Panc1 (cell line): ENCODE data around the gene EHD1. TPM values are rescaled to one million over a fixed set of nuclear protein-coding genes. Genes with fewer than 3 reads are reported as not detected.

Experiments used
- ATAC-seq: fragments of 200-7000 bp; cut with Tn5 transposase; 2 replicates; pipeline ENCODE4 v1.9.1; 2020; ENCODE audit warnings: mild to moderate bottlenecking, moderate library complexity
- BruUV-seq: library from RNA; stranded (reverse); fragments of 400-500 nt; replicated peaks from 2 replicates; lab custom pipeline; 2021; lab: Mats Ljungman, UMichigan
- CTCF ChIA-PET: fragments of 300-600 bp; sonication (Branson Sonifier 250); formaldehyde crosslinking; loops from one replicate; lab custom pipeline; 2022; ENCODE audit warnings: antibody characterized with exemption; lab: Charles Lee
- POLR2A ChIA-PET: fragments of 300-600 bp; sonication (Branson Sonifier 250); formaldehyde crosslinking; loops from one replicate; lab custom pipeline; 2022; ENCODE audit warnings: antibody characterized with exemption; lab: Charles Lee
- DNase-seq: peaks from one replicate; pipeline ENCODE4 v3.0.0-alpha.2; 2010; ENCODE audit warnings: low read depth, low spot score
- H3K27ac ChIP-seq: 2 replicates; pipeline ENCODE4 v1.5.1; 2011; ENCODE audit warnings: mild to moderate bottlenecking, low read length, inconsistent platforms
- H3K27me3 ChIP-seq: fragments of 200-500 bp; sonication (Bioruptor generic); 2 replicates; pipeline ENCODE4 v1.6.0; 2014; ENCODE audit warnings: low read length, inconsistent platforms; ENCODE audit not compliant: control insufficient read depth, insufficient read depth
- H3K36me3 ChIP-seq: fragments of 200-500 bp; sonication (Bioruptor generic); 2 replicates; pipeline ENCODE4 v1.5.1; 2014; ENCODE audit warnings: inconsistent platforms, mild to moderate bottlenecking, low read length, moderate library complexity; ENCODE audit not compliant: control insufficient read depth, insufficient read depth
- H3K4me1 ChIP-seq: 2 replicates; pipeline ENCODE4 v1.5.1; 2011; ENCODE audit warnings: inconsistent platforms, mild to moderate bottlenecking, low read length, moderate library complexity; ENCODE audit not compliant: control insufficient read depth, insufficient read depth
- H3K4me3 ChIP-seq, 2 experiments: 2 replicates each; pipeline ENCODE4 v1.5.1; 2011 to 2012; ENCODE audit warnings: low read depth in 2 of 2, low read length in 2 of 2, mild to moderate bottlenecking in 2 of 2, inconsistent platforms in 1 of 2, moderate library complexity in 1 of 2
- H3K9me3 ChIP-seq: fragments of 200-500 bp; sonication (Bioruptor generic); 2 replicates; pipeline ENCODE4 v1.5.1; 2014; ENCODE audit warnings: low read depth, mild to moderate bottlenecking, inconsistent platforms, low read length, moderate library complexity; ENCODE audit not compliant: control insufficient read depth, insufficient read depth
- POLR2AphosphoS5 ChIP-seq: IDR thresholded peaks from 2 replicates; pipeline ENCODE4 v1.6.1; 2012; ENCODE audit warnings: mild to moderate bottlenecking, low read depth, low read length, moderate library complexity
- REST ChIP-seq, 2 experiments: IDR thresholded peaks; 2 replicates each; pipeline ENCODE4 v1.6.1; 2011 to 2012; ENCODE audit warnings: low read depth in 2 of 2, control low read depth in 1 of 2, low read length in 1 of 2, mild to moderate bottlenecking in 1 of 2, moderate library complexity in 1 of 2; ENCODE audit not compliant: insufficient read depth in 1 of 2
- SIN3A ChIP-seq: IDR thresholded peaks from 2 replicates; pipeline ENCODE4 v1.6.1; 2012; ENCODE audit warnings: low read depth, mild to moderate bottlenecking, low read length, moderate library complexity, borderline replicate concordance; ENCODE audit not compliant: insufficient read depth
- TCF7L2 ChIP-seq: IDR thresholded peaks from 2 replicates; pipeline ENCODE4 v1.6.1; 2011; ENCODE audit warnings: mild to moderate bottlenecking, low read depth, low read length, inconsistent platforms
- in situ Hi-C: cut with HindIII; loops from 2 replicates; pipeline ENCODE4 v1.10.0; 2016; ENCODE audit warnings: low sequenced_read_pairs, low pct_unique_long_range_greater_than_20kb
- intact Hi-C: fragments of 100-400 bp; cut with micrococcal nuclease; formaldehyde crosslinking; loops from one replicate; pipeline ENCODE4 v1.10.0; 2022; ENCODE audit not compliant: unreplicated experiment
- total RNA-seq: library from RNA; stranded (reverse); gene quantifications from one replicate; pipeline ENCODE4 v1.2.1, GENCODE V29; 2021; ENCODE audit not compliant: unreplicated experiment
- TF ChIP-seq, protein P1 (sequence below): fragments of 450-650 bp; IDR thresholded peaks from 2 replicates; pipeline ENCODE4 v1.5.1; 2017; ENCODE audit warnings: mild to moderate bottlenecking

Gene EHD1
- total RNA-seq, 1 experiment from 2014 or later, result 186 TPM

GRCh38 chr11:64882243-64882642, 3.8 kb upstream of the EHD1 start:
- in situ Hi-C loops (no loop called here), intact Hi-C loops (no loop called here)
- Histone ChIP-seq H3K27me3 (no peaks in the 10 kb centered on the region), H3K36me3 (no peaks in the 10 kb centered on the region; the same call in 1 of the 2 replicates), H3K27ac (no peak overlapping the region), H3K9me3 (no peaks in the 10 kb centered on the region), H3K4me3 (no peak overlapping the region), H3K4me1 (peaks cover 17% of the 10 kb centered on the region)
- CTCF ChIA-PET, result no interaction called here
- POLR2A ChIA-PET, result interaction anchor here (0.6 kb wide), 1 partner anchor 11 kb away, joined by 3 read pairs; no protein-coding TSS in a partner anchor
- TF ChIP-seq REST (IDR thresholded peaks at IDR 0.05; ENCODE audit: insufficient read depth in 1 of 2, low read depth in 2 of 2, low read length in 1 of 2), result no peak
- TF ChIP-seq, protein P1, sequence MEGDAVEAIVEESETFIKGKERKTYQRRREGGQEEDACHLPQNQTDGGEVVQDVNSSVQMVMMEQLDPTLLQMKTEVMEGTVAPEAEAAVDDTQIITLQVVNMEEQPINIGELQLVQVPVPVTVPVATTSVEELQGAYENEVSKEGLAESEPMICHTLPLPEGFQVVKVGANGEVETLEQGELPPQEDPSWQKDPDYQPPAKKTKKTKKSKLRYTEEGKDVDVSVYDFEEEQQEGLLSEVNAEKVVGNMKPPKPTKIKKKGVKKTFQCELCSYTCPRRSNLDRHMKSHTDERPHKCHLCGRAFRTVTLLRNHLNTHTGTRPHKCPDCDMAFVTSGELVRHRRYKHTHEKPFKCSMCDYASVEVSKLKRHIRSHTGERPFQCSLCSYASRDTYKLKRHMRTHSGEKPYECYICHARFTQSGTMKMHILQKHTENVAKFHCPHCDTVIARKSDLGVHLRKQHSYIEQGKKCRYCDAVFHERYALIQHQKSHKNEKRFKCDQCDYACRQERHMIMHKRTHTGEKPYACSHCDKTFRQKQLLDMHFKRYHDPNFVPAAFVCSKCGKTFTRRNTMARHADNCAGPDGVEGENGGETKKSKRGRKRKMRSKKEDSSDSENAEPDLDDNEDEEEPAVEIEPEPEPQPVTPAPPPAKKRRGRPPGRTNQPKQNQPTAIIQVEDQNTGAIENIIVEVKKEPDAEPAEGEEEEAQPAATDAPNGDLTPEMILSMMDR, result no peak
- TF ChIP-seq POLR2AphosphoS5, result no peak
- TF ChIP-seq TCF7L2, result no peak
- no peak for TF ChIP-seq SIN3A
- no peak for ATAC-seq
- no peak for DNase-seq
- BruUV-seq, result no TSS peak

- no peaks in the 10 kb centered on the region for H3K27me3 ChIP-seq
- TF ChIP-seq POLR2AphosphoS5 (no peak), SIN3A (no peak)
- TF ChIP-seq, protein P1, result no peak
- POLR2A ChIA-PET, result no interaction called here
- H3K4me1 ChIP-seq, result peaks cover 15% of the 10 kb centered on the region
- in situ Hi-C loops, result no loop called here
- CTCF ChIA-PET, result interaction anchor here (0.7 kb wide), 1 partner anchor 11 kb away, joined by 6 read pairs; no protein-coding TSS in a partner anchor
- intact Hi-C loops, result no loop called here
- DNase-seq (no peak), ATAC-seq (no peak)
- no peak overlapping the region for H3K4me3 ChIP-seq
- H3K27ac ChIP-seq, result no peak overlapping the region
- no TSS peak for BruUV-seq
- no peaks in the 10 kb centered on the region for H3K9me3 ChIP-seq
- no peaks in the 10 kb centered on the region; the same call in 1 of the 2 replicates for H3K36me3 ChIP-seq
These were observed 3.1 kb upstream of the EHD1 start for GRCh38 chr11:64881476-64881875.
